Measurements from ENCODE around the gene CUX1.
"Not testable (repeated sequence)": the region's sequence is repeated elsewhere in the genome, so short reads cannot be mapped to it uniquely, and the experiment has no call there.

Gene CUX1

GRCh38 chr7:102313997-102314780, 496.8 kb downstream of the CUX1 start:
- DNase-seq (ENCODE audit: low read depth) = no peak

DNA sequence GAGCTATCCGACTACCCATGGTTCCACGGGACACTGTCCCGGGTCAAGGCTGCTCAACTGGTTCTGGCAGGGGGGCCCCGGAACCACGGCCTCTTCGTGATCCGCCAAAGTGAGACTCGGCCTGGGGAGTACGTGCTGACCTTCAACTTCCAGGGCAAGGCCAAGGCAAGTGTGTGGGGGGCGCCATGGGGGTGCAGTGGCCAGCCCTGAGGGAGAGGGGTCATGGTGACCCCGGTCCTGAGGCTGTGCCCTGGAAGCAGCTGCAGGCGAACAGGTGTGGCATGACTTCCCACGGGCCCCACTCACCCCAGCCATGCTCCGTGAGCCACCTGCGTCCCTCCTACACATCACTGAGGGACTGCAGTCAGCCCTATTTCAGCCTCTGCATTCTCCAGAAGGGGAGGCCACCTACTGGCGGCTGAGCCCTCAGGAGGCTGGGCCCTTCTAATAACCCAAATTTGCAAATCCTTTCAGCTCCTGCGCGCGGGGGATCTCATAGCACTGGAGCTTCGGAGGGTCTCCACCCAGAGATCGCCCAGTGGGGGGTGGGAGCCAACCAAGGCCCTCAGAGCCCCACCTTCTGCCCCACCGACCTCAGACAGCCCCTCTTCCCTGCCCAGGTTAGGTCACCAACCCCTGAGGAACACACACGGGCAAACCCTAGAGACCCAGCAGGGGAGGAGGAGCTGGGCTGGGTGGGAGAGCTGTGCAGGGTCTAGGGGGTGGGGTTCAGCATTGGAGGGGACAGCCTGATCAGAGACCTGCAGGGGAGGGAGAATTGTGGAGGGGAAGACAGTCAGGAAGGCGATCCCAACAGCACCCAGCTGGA, 500.0 kb downstream of the CUX1 start:
- no peak for DNase-seq (ENCODE audit: low read depth)

DNA sequence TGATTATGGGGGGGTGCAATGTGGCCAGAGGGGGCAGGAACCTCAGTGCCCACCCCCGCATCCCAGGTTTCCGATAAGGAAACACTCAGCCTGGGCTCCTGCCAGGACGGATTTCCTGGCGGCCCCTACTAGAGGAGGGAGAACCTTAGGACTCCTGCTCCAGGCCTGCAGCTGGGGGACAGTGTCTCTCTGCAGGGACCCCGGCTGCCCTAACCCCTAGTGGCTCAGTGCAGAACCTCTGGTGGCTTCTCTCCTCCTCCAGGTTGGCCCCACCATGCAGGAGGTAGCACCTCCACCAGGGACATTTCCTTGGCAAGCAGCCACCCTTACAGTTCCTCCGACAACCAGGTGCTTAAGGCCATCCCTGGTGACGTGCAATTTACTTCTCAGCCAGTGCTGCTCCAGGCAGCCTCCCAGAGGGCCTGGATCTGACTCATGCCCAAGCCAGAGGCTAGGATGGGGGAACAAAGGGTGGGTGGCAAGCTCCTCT, 501.1 kb downstream of the CUX1 start:
- DNase-seq (ENCODE audit: low read depth) = no peak

- DNase-seq (ENCODE audit: low read depth) = no peak
Observed at GRCh38 chr7:102319671-102320070, 502.2 kb downstream of the CUX1 start.

DNA sequence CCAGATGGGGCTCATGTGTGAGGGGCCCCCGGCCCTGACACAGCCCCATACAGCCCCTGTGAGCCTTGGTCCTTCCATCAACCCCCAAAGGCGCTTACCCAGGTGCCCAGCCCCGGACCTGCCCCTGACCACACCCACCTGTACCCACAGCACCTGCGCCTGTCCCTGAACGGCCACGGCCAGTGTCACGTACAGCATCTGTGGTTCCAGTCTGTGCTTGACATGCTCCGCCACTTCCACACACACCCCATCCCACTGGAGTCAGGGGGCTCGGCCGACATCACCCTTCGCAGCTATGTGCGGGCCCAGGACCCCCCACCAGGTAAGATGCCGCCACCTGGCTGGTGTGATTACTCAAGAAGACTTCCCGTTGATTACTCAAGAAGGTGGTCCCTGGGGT, 502.8 kb downstream of the CUX1 start:
- DNase-seq (ENCODE audit: low read depth) = no peak

- DNase-seq (ENCODE audit: low read depth) = no peak
Observed at GRCh38 chr7:102320601-102321350, 503.4 kb downstream of the CUX1 start.

DNA sequence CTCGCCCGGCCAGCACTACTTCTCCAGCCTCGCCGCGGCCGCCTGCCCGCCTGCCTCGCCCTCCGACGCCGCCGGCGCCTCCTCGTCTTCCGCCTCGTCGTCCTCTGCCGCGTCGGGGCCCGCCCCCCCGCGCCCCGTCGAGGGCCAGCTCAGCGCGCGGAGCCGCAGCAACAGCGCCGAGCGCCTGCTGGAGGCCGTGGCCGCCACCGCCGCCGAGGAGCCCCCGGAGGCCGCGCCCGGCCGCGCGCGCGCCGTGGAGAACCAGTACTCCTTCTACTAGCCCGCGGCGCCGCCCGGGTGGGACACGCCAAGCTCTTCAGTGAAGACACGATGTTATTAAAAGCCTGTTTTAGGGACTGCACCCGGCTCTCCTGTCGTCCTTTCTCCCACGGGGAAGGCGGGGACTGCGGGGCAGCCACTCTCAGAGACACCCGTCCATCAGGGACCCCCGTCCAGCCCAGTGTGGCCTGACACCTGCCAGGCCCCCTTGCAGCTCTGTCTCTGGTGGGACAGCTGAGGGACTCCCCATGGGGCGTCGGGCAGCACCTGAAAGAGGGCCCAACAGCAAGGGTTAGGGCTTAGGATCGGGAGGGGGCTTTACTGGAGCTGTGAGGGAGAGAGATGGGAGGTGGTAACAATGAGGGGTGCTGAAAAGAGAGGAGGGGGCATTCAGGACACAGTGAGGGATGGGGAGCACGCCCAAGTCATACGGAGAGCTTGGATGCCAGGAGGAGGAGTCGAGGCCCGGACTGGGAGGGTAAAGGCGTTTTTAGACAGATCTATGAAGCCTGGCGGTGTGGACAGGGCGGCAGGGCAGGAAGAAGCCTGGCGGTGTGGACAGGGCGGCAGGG, 504.1 kb downstream of the CUX1 start:
- no peak for DNase-seq (ENCODE audit: low read depth)

GRCh38 chr7:102322202-102322715, 504.8 kb downstream of the CUX1 start:
- no peak for DNase-seq (ENCODE audit: low read depth)

GRCh38 chr7:102323914-102324195, 506.4 kb downstream of the CUX1 start:
- DNase-seq (ENCODE audit: low read depth) = no peak

- DNase-seq (ENCODE audit: low read depth) = not testable (repeated sequence)
Observed at GRCh38 chr7:102325106-102325505, 507.7 kb downstream of the CUX1 start.

GRCh38 chr7:102326157-102326889, 508.9 kb downstream of the CUX1 start:
- no peak for DNase-seq (ENCODE audit: low read depth)

GRCh38 chr7:102327183-102327582, 509.8 kb downstream of the CUX1 start:
- DNase-seq (ENCODE audit: low read depth) = not testable (repeated sequence)

DNA sequence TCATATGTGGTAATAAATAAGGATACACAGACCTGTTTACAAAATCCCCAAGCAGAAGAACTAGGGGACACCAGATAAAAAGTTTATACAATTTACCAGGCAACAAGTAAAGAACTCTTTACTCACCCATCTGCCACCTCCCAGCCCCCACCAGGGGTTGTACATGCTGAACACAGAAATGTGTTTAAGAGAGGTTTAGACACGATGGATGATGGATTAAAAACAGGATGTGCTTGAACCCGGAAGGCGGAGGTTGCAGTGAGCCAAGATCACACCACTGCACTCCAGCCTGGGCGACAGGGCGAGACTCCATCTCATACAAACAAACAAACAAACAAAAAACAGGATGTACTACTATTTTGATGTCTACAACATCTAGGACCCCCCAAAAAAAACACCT, 511.4 kb downstream of the CUX1 start:
- not testable (repeated sequence) for DNase-seq (ENCODE audit: low read depth)

GRCh38 chr7:102329366-102329765, 511.9 kb downstream of the CUX1 start:
- DNase-seq (ENCODE audit: low read depth) = not testable (repeated sequence)

DNA sequence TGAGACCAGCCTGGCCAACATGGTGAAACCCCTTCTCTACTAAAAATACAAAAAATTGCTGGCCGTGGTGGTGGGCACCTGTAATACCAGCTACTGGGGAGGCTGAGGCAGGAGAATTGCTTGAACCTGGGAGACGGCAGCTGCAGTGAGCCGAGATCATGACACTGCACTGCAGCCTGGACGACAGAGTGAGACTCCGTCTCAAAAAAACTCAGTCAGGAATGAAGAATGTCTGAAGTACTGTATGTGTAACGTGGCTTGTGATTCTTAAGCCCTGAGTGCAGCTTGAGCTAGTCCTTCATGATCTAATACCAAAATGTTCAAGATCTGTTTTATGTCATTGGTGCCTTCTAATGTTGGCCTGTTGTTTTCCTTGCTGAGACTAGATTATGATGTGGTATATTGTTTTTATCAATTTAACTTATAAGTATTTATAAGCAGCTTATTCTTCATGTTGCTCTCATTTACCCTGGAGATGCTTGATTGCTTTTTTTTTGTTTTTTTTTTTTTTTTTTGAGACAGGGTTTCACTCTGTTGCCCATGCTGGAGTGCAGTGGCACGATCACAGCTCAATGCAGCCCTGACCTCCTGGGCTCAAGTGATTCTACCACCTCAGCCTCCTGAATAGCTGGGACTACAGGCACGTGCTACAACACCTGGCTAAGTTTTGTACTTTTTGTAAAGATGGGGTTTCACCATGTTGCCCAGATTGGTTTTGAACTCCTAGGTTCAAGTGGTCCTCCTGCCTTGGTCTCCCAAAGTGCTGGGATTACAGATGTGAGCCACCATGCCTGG, 513.4 kb downstream of the CUX1 start:
- not testable (repeated sequence) for DNase-seq (ENCODE audit: low read depth)
